Measurements from ENCODE around the gene BOLA1. TPM values are rescaled to one million over a fixed set of nuclear protein-coding genes. Genes with fewer than 3 reads are reported as not detected.

Gene BOLA1
- total RNA-seq, 1 donor, result 6.5 TPM

DNA sequence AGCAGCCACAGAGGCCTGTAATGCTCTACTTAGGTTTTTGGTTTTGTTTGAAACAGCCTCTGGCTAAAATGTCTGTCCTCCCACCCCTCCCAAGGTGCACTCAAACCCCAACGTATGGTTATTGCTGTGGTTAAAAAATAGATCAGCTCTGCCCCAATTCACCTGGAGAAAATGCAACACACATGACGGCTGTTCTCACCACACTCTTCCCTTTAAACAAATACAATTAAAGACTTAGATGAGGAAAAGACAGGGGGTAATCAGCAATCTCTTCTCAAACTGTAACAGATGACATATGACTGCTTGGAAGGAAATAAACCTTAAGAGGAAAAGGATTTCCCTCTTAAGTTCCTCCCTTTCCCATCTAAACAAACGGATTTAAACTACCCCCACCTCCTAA is 43.5 kb downstream of the BOLA1 start:
- TF ChIP-seq, protein P1, sequence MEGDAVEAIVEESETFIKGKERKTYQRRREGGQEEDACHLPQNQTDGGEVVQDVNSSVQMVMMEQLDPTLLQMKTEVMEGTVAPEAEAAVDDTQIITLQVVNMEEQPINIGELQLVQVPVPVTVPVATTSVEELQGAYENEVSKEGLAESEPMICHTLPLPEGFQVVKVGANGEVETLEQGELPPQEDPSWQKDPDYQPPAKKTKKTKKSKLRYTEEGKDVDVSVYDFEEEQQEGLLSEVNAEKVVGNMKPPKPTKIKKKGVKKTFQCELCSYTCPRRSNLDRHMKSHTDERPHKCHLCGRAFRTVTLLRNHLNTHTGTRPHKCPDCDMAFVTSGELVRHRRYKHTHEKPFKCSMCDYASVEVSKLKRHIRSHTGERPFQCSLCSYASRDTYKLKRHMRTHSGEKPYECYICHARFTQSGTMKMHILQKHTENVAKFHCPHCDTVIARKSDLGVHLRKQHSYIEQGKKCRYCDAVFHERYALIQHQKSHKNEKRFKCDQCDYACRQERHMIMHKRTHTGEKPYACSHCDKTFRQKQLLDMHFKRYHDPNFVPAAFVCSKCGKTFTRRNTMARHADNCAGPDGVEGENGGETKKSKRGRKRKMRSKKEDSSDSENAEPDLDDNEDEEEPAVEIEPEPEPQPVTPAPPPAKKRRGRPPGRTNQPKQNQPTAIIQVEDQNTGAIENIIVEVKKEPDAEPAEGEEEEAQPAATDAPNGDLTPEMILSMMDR (IDR thresholded peaks at IDR 0.05; ENCODE audit: insufficient read depth, low read depth, low read length), result no peak
- H3K4me3 ChIP-seq (ENCODE audit: low read depth, low read length), result no peak overlapping the region
- DNase-seq (ENCODE audit: low read depth), result no peak

DNA sequence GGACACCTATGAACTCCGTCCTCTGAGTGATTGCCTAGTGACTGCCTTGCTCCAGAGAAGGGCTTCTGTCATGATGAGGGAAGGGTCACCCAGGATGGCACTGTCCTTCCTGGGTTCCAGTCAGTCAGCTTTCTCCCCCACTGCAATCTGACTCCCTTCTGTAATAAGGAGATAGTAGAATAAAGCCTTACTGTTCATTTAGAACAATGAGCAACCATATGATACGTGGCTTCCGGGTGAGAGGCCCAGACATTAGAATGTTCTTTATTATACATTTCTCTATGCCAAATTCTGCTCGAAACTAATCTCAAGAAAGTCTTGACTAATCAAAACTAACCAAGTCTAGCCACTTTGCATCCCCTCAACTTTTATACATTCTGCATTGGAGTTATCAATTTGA is 45.8 kb downstream of the BOLA1 start:
- TF ChIP-seq, protein P1 (IDR thresholded peaks at IDR 0.05; ENCODE audit: insufficient read depth, low read depth, low read length), result no peak
- no peak for DNase-seq (ENCODE audit: low read depth)
- H3K4me3 ChIP-seq (ENCODE audit: low read depth, low read length), result no peak overlapping the region

DNA sequence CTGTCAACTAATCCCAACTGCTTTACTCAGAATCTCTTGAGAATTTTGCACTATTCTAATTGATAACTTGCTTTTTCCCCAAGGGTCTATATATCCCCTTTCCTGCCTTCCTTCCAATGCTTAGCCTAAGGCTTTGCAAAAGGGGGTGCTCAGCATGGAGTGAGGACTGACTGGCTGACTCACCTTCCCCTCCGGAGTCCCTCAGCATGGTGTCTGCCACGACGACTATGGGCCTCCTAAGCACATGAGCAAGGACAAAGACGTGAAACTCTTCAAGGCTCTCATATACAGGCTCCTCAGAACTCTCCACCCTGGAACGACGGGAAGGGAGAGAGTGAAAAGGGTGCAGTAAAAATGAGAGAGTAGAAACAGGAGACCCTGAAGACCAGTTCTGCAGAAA is 50.5 kb downstream of the BOLA1 start:
- no peak for DNase-seq (ENCODE audit: low read depth)
- TF ChIP-seq, protein P1 (IDR thresholded peaks at IDR 0.05; ENCODE audit: insufficient read depth, low read depth, low read length), result no peak
- H3K4me3 ChIP-seq (ENCODE audit: low read depth, low read length), result no peak overlapping the region

Other genes starting within 250 kb of the BOLA1 start
- not detected in 2 replicates for gene FCGR1A, start 116.9 kb upstream of the BOLA1 start, total RNA-seq
- 19.4 and 25.8 TPM in 2 replicates for gene SV2A, start 18.3 kb downstream of the BOLA1 start, total RNA-seq
- gene SF3B4, start 28.2 kb downstream of the BOLA1 start, total RNA-seq, result 13.5 and 16.4 TPM in 2 replicates
- 7.8 and 8.4 TPM in 2 replicates for gene MTMR11, start 37.3 kb downstream of the BOLA1 start, total RNA-seq
- gene OTUD7B, start 111.2 kb downstream of the BOLA1 start, total RNA-seq, result 15.1 and 15.8 TPM in 2 replicates
- 39.3 and 57.9 TPM in 2 replicates for gene VPS45, start 168.2 kb downstream of the BOLA1 start, total RNA-seq